ENCODE measurements around the gene DSCAML1. TPM values are rescaled to one million over a fixed set of nuclear protein-coding genes. Genes with fewer than 3 reads are reported as not detected.

DSCAML1 gene
- total RNA-seq, 1 donor from 2014 or later, result not detected

DNA sequence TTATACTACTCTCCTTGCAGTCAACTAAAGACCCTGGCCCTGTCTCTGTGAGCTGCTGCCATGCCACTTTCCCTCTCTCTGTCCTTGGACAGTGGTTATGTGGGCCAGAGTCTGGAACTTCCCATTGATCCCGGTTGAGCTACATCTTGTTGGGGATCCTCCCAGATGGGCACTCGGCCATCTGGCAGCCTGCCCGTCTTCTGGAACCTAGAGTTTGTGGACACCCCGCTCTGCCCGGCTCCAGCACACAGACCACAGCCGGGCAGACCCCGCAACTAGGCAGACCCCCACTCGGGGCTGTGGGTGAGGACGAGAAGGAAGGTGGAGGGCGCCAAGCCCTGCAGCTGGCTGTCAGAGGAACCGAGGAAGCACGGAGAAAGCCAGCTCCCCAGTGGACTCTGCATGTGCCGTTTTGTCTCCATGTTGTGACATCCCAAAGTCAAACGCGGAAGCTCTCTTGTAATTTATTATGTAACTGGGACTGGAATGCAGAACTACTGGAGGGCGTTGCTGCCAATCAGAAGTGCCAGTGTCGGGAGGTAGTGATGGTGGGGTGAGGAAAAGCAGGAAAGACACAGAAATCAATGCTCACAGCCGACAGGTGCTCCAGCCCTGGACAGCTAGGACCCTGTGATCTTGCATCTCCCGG is 261.7 kb downstream of the DSCAML1 start:
- TF ChIP-seq, protein P1, sequence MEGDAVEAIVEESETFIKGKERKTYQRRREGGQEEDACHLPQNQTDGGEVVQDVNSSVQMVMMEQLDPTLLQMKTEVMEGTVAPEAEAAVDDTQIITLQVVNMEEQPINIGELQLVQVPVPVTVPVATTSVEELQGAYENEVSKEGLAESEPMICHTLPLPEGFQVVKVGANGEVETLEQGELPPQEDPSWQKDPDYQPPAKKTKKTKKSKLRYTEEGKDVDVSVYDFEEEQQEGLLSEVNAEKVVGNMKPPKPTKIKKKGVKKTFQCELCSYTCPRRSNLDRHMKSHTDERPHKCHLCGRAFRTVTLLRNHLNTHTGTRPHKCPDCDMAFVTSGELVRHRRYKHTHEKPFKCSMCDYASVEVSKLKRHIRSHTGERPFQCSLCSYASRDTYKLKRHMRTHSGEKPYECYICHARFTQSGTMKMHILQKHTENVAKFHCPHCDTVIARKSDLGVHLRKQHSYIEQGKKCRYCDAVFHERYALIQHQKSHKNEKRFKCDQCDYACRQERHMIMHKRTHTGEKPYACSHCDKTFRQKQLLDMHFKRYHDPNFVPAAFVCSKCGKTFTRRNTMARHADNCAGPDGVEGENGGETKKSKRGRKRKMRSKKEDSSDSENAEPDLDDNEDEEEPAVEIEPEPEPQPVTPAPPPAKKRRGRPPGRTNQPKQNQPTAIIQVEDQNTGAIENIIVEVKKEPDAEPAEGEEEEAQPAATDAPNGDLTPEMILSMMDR (IDR thresholded peaks at IDR 0.05), result no peak
- Mint-ChIP-seq H3K27me3 (ENCODE audit: unreplicated experiment) (peaks cover 20% of the 10 kb centered on the region), H3K36me3 (ENCODE audit: unreplicated experiment) (no peaks in the 10 kb centered on the region), H3K9me3 (ENCODE audit: unreplicated experiment) (no peaks in the 10 kb centered on the region), H3K4me1 (ENCODE audit: unreplicated experiment) (no peaks in the 10 kb centered on the region), H3K27ac (ENCODE audit: unreplicated experiment) (no peak overlapping the region), H3K4me3 (ENCODE audit: unreplicated experiment) (no peak overlapping the region)
- no peak for DNase-seq (ENCODE audit: extremely low spot score, unreplicated experiment)

DNA sequence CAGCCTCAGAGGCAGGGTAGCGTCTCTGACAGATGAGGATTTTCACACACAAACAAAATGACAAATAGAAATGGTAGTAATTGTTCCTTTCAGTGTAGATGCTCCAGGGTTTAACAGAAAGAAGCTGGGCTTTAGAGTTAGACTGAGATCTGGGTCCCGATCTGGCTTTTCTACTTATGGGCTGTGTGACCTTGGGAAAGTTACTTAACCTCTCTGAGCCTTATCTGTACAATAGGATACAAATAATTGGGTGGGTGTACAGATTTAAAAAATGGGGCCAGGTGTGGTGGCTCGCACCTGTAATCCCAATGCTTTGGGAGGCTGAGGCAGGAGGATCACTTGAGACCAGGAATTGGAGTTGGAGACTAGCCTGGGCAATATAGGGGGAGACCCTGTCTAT is 264.4 kb downstream of the DSCAML1 start:
- no peaks in the 10 kb centered on the region for H3K9me3 Mint-ChIP-seq (ENCODE audit: unreplicated experiment)
- H3K4me3 Mint-ChIP-seq (ENCODE audit: unreplicated experiment), result no peak overlapping the region
- no peaks in the 10 kb centered on the region for H3K36me3 Mint-ChIP-seq (ENCODE audit: unreplicated experiment)
- peaks cover 14% of the 10 kb centered on the region for H3K27me3 Mint-ChIP-seq (ENCODE audit: unreplicated experiment)
- no peaks in the 10 kb centered on the region for H3K4me1 Mint-ChIP-seq (ENCODE audit: unreplicated experiment)
- no peak overlapping the region for H3K27ac Mint-ChIP-seq (ENCODE audit: unreplicated experiment)
- TF ChIP-seq, protein P1 (IDR thresholded peaks at IDR 0.05), result no peak
- DNase-seq (ENCODE audit: extremely low spot score, unreplicated experiment), result no peak

DNA sequence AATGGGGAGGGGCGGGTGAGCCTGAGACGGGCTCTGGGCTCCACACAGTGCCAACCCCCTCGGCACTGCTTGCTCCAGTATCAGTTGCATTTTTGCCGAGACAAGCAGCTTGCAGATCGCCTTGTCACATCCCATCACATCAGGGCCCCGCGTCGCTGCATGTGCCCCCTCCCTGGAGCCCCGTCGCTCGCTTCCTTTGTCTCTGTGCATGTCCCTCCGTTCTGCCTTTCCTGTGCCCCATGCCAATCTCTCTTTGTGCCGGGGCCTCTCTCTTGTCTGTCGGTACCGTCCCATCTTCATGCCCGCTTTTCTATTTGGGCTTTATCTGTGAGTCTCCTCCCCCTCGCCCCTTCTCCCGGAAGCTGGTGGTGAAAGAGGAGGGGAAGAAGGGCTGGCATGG is 267.2 kb downstream of the DSCAML1 start:
- Mint-ChIP-seq H3K36me3 (ENCODE audit: unreplicated experiment) (no peaks in the 10 kb centered on the region), H3K27ac (ENCODE audit: unreplicated experiment) (no peak overlapping the region), H3K4me1 (ENCODE audit: unreplicated experiment) (no peaks in the 10 kb centered on the region), H3K27me3 (ENCODE audit: unreplicated experiment) (peaks cover 14% of the 10 kb centered on the region), H3K4me3 (ENCODE audit: unreplicated experiment) (no peak overlapping the region), H3K9me3 (ENCODE audit: unreplicated experiment) (no peaks in the 10 kb centered on the region)
- TF ChIP-seq, protein P1 (IDR thresholded peaks at IDR 0.05), result no peak
- no peak for DNase-seq (ENCODE audit: extremely low spot score, unreplicated experiment)

DNA sequence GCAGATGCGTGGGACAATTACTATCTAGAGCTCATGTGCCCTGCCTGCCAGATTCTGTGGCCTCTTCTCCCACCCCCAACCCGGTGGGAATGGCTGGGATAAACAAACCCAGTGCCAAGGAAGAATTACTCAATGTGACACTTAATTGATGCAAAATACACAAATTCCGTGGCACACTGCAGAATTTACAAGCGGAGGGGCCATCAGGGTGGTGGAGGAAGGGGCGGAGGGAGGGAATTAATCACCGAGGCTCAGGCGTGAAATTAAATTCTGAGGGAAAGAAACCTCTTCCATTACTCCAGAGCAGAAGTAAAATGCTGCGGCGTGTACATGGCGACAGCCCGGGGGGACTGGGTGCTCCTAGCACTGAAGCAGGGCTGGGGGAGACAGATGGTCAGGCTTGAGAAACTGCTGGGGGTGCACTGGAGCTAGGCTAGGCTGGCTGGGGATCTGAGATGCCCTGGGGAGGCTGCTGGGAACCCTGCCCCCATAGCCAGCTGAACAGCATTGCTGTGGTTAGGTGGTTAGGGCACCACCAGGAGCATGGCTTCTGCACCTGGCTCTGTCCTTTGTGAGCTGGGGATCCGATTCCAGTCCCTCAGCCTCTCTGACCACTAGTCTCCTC is 268.8 kb downstream of the DSCAML1 start:
- no peaks in the 10 kb centered on the region for H3K4me1 Mint-ChIP-seq (ENCODE audit: unreplicated experiment)
- TF ChIP-seq, protein P1 (IDR thresholded peaks at IDR 0.05), result no peak
- H3K36me3 Mint-ChIP-seq (ENCODE audit: unreplicated experiment), result no peaks in the 10 kb centered on the region
- H3K9me3 Mint-ChIP-seq (ENCODE audit: unreplicated experiment), result no peaks in the 10 kb centered on the region
- no peak overlapping the region for H3K27ac Mint-ChIP-seq (ENCODE audit: unreplicated experiment)
- no peak overlapping the region for H3K4me3 Mint-ChIP-seq (ENCODE audit: unreplicated experiment)
- peaks cover 14% of the 10 kb centered on the region for H3K27me3 Mint-ChIP-seq (ENCODE audit: unreplicated experiment)
- DNase-seq (ENCODE audit: extremely low spot score, unreplicated experiment), result no peak

DNA sequence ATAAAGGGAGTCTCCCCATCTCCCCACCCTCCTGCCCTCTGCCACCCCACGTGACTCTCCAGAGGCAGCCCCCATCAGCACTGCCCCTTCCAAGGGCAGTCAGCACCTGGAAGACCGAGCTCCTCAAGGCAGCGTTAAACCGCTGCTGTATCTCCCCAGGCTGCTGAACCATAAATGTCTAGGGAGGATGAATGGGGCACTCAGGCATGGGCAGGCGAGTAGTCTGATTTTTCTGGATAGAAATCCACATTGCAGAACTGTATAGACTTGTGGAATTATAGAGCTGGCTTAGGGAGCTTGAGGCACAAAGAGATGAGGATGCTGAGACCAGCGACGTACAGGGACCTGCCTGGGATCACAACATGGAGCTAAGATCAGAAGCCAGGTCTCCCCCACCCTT is 269.7 kb downstream of the DSCAML1 start:
- TF ChIP-seq, protein P1 (IDR thresholded peaks at IDR 0.05), result no peak
- no peaks in the 10 kb centered on the region for H3K36me3 Mint-ChIP-seq (ENCODE audit: unreplicated experiment)
- no peaks in the 10 kb centered on the region for H3K4me1 Mint-ChIP-seq (ENCODE audit: unreplicated experiment)
- no peak overlapping the region for H3K27ac Mint-ChIP-seq (ENCODE audit: unreplicated experiment)
- peaks cover 12% of the 10 kb centered on the region for H3K27me3 Mint-ChIP-seq (ENCODE audit: unreplicated experiment)
- DNase-seq (ENCODE audit: extremely low spot score, unreplicated experiment), result no peak
- H3K4me3 Mint-ChIP-seq (ENCODE audit: unreplicated experiment), result no peak overlapping the region
- H3K9me3 Mint-ChIP-seq (ENCODE audit: unreplicated experiment), result no peaks in the 10 kb centered on the region
